DOHH2 (cell line): ENCODE results near the gene PITPNM1.

Experiments used
- H3F3A ChIP-seq: fragments of 200-600 bp; sonication (generic), shearing (Covaris generic); 2 replicates; pipeline ENCODE4 v1.6.0; 2016; ENCODE audit warnings: antibody characterized with exemption, mild to moderate bottlenecking; ENCODE audit not compliant: control insufficient read depth, insufficient read depth
- H3K27ac ChIP-seq: fragments of 200-600 bp; sonication (generic); 2 replicates; pipeline ENCODE4 v1.5.1; 2014; ENCODE audit warnings: low read depth, mild to moderate bottlenecking, low read length, moderate library complexity
- H3K27me3 ChIP-seq: fragments of 200-600 bp; sonication (generic); 2 replicates; pipeline ENCODE4 v1.6.1; 2014; ENCODE audit warnings: mild to moderate bottlenecking, low read length, mixed read lengths; ENCODE audit not compliant: control insufficient read depth
- H3K36me3 ChIP-seq: fragments of 200-600 bp; sonication (generic); 2 replicates; pipeline ENCODE4 v1.6.1; 2014; ENCODE audit warnings: mild to moderate bottlenecking, low read length, moderate library complexity, mixed read lengths; ENCODE audit not compliant: control insufficient read depth
- H3K4me1 ChIP-seq: fragments of 200-600 bp; sonication (generic); 2 replicates; pipeline ENCODE4 v1.6.1; 2014; ENCODE audit warnings: mild to moderate bottlenecking, low read length, mixed read lengths; ENCODE audit not compliant: control insufficient read depth
- H3K4me2 ChIP-seq: fragments of 200-600 bp; sonication (generic); 2 replicates; pipeline ENCODE4 v1.6.0; 2014; ENCODE audit warnings: mild to moderate bottlenecking, low read length, moderate library complexity
- H3K4me3 ChIP-seq: fragments of 200-600 bp; sonication (generic); 2 replicates; pipeline ENCODE4 v1.5.1; 2014; ENCODE audit warnings: mild to moderate bottlenecking, low read length, mixed read lengths
- H3K79me2 ChIP-seq: fragments of 200-600 bp; sonication (generic); 2 replicates; pipeline ENCODE4 v1.6.1; 2014; ENCODE audit warnings: mild to moderate bottlenecking, low read length, mixed read lengths; ENCODE audit not compliant: control insufficient read depth
- H3K9me2 ChIP-seq: fragments of 200-600 bp; sonication (generic); replicated peaks from 2 replicates; pipeline ENCODE4 v1.6.1; 2014; ENCODE audit warnings: mild to moderate bottlenecking, low read length, mixed read lengths; ENCODE audit not compliant: control insufficient read depth
- H3K9me3 ChIP-seq: fragments of 200-600 bp; sonication (generic); 2 replicates; pipeline ENCODE4 v1.6.1; 2014; ENCODE audit warnings: antibody characterized with exemption, low read length, mixed read lengths; ENCODE audit not compliant: control insufficient read depth, insufficient read depth
- H4K20me1 ChIP-seq: fragments of 200-600 bp; sonication (generic); 2 replicates; pipeline ENCODE4 v1.6.0; 2014; ENCODE audit warnings: low read depth, mild to moderate bottlenecking, antibody characterized with exemption, low read length, moderate library complexity; ENCODE audit not compliant: control insufficient read depth, insufficient read depth
- CTCF ChIP-seq: fragments of 200-600 bp; sonication (generic); IDR thresholded peaks from one replicate; pipeline ENCODE4 v1.5.1; 2014; ENCODE audit warnings: antibody characterized with exemption, mild to moderate bottlenecking, low read depth, low read length; ENCODE audit not compliant: poor library complexity, severe bottlenecking
- EZH2phosphoT487 ChIP-seq: fragments of 200-600 bp; sonication (generic); IDR thresholded peaks from 2 replicates; pipeline ENCODE4 v1.6.1; 2017; ENCODE audit warnings: borderline replicate concordance, mild to moderate bottlenecking, antibody characterized with exemption, low read length, moderate library complexity, mixed read lengths

Gene PITPNM1

GRCh38 chr11:67445515-67445914 lies 59.6 kb downstream of the PITPNM1 start:
- Histone ChIP-seq H3K9me3 (no peaks in the 10 kb centered on the region), H3F3A (peaks cover 44% of the 10 kb centered on the region), H3K4me2 (peak overlapping the region; percentile 90), H4K20me1 (no peaks in the 10 kb centered on the region), H3K9me2 (no peaks in the 10 kb centered on the region), H3K36me3 (peaks cover 15% of the 10 kb centered on the region), H3K4me3 (peak overlapping the region; percentile 68), H3K4me1 (peaks cover 86% of the 10 kb centered on the region), H3K27ac (peak overlapping the region; percentile 92), H3K27me3 (no peaks in the 10 kb centered on the region), H3K79me2 (peaks cover 18% of the 10 kb centered on the region)
- TF ChIP-seq EZH2phosphoT487 (no peak), CTCF (no peak)

GRCh38 chr11:67442504-67443404 lies 62.4 kb downstream of the PITPNM1 start:
- peaks cover 37% of the 10 kb centered on the region for H3F3A ChIP-seq
- H3K36me3 ChIP-seq, result peaks cover 42% of the 10 kb centered on the region
- TF ChIP-seq EZH2phosphoT487, result no peak
- no peak for TF ChIP-seq CTCF
- H3K4me2 ChIP-seq, result peak overlapping the region; percentile 90
- no peaks in the 10 kb centered on the region for H3K9me3 ChIP-seq
- H4K20me1 ChIP-seq, result no peaks in the 10 kb centered on the region
- peak overlapping the region; percentile 92 for H3K27ac ChIP-seq
- no peaks in the 10 kb centered on the region for H3K9me2 ChIP-seq
- no peaks in the 10 kb centered on the region for H3K27me3 ChIP-seq
- peak overlapping the region; percentile 68 for H3K4me3 ChIP-seq
- peaks cover 91% of the 10 kb centered on the region for H3K4me1 ChIP-seq
- peaks cover 41% of the 10 kb centered on the region for H3K79me2 ChIP-seq
